GM18511 (cell line): Measurements from ENCODE around the gene LRAT.
"Not testable (repeated sequence)": the region's sequence is repeated elsewhere in the genome, so short reads cannot be mapped to it uniquely, and the experiment has no call there.

Experiments
- ATAC-seq: cut with Tn5 transposase; IDR thresholded peaks from one replicate; pipeline ENCODE4 v1.9.1; 2021; ENCODE audit warnings: mild to moderate bottlenecking, moderate library complexity; ENCODE audit not compliant: unreplicated experiment

Gene LRAT

GRCh38 chr4:154743683-154744340 lies at the start of gene LRAT:
TSS of gene LRAT (plus strand) at chr4:154744000. CDS start at chr4:154744327, 327 bp downstream.
- ATAC-seq: peak; percentile 64

- no peak for ATAC-seq
These were observed 35.9 kb upstream of the LRAT start for GRCh38 chr4:154707877-154708276.

GRCh38 chr4:154709550-154709949 lies 34.2 kb upstream of the LRAT start:
- ATAC-seq: no peak

GRCh38 chr4:154711522-154711921 lies 32.3 kb upstream of the LRAT start:
- no peak for ATAC-seq

- ATAC-seq: no peak
These were observed 29.3 kb upstream of the LRAT start for GRCh38 chr4:154714339-154715040.

GRCh38 chr4:154719087-154719486 lies 24.7 kb upstream of the LRAT start:
- ATAC-seq: no peak

GRCh38 chr4:154720123-154720522 lies 23.7 kb upstream of the LRAT start:
- ATAC-seq: peak; percentile 86

GRCh38 chr4:154720618-154721267 lies 23.1 kb upstream of the LRAT start:
- ATAC-seq: no peak

- ATAC-seq: no peak
These were observed 21.5 kb upstream of the LRAT start for GRCh38 chr4:154722262-154722661.

GRCh38 chr4:154723601-154724000 lies 20.2 kb upstream of the LRAT start:
- not testable (repeated sequence) for ATAC-seq

- no peak for ATAC-seq
These were observed 16.3 kb upstream of the LRAT start for GRCh38 chr4:154727540-154727939.

GRCh38 chr4:154731756-154732155 lies 12.0 kb upstream of the LRAT start:
- ATAC-seq: no peak

- no peak for ATAC-seq
These were observed 11.1 kb upstream of the LRAT start for GRCh38 chr4:154732669-154733068.

GRCh38 chr4:154736770-154737169 lies 7.0 kb upstream of the LRAT start:
- no peak for ATAC-seq

- no peak for ATAC-seq
These were observed 5.4 kb upstream of the LRAT start for GRCh38 chr4:154738426-154738825.

GRCh38 chr4:154739111-154739510 lies 4.7 kb upstream of the LRAT start:
- ATAC-seq: no peak

- no peak for ATAC-seq
These were observed 3.3 kb upstream of the LRAT start for GRCh38 chr4:154740462-154740861.

GRCh38 chr4:154741131-154741665 lies 2.6 kb upstream of the LRAT start:
- no peak for ATAC-seq

GRCh38 chr4:154741922-154742850 lies 1.6 kb upstream of the LRAT start:
- no peak for ATAC-seq

- ATAC-seq: no peak
These were observed 634 bp downstream of the LRAT start for GRCh38 chr4:154744341-154744926.
